H7 (cell line): ENCODE measurements around the gene FOXA3. TPM values are rescaled to one million over a fixed set of nuclear protein-coding genes. Genes with fewer than 3 reads are reported as not detected.

ENCODE experiments used
- total RNA-seq: library from RNA; depleted of rRNA; stranded (reverse); fragments of >200 nt; shearing (Covaris generic); gene quantifications from 2 replicates; pipeline ENCODE4 v1.2.3, GENCODE V29; 2014; rRNA removed

FOXA3 gene
- total RNA-seq, 1 experiment from 2014 or later = 15.1 TPM

Other genes starting within 250 kb of the FOXA3 start
- 42.5 and 48.6 TPM in 2 replicates for gene EML2, start 224.9 kb upstream of the FOXA3 start, total RNA-seq
- gene GIPR, start 196.1 kb upstream of the FOXA3 start, total RNA-seq = 0.81 TPM in 1 of 2 replicates, not detected in the other
- 407 and 467 TPM in 2 replicates for gene SNRPD2, start 172.4 kb upstream of the FOXA3 start, total RNA-seq
- gene QPCTL, start 171.7 kb upstream of the FOXA3 start, total RNA-seq = 26.2 and 30.1 TPM in 2 replicates
- gene FBXO46, start 133.4 kb upstream of the FOXA3 start, total RNA-seq = 26.3 and 30.0 TPM in 2 replicates
- gene MEIOSIN, start 130.9 kb upstream of the FOXA3 start, total RNA-seq = not detected in 2 replicates
- gene SIX5, start 95.1 kb upstream of the FOXA3 start, total RNA-seq = 18.7 and 22.0 TPM in 2 replicates
- 6.4 and 18.8 TPM in 2 replicates for gene DMPK, start 81.8 kb upstream of the FOXA3 start, total RNA-seq
- gene DMWD, start 71.5 kb upstream of the FOXA3 start, total RNA-seq = 35.9 and 47.1 TPM in 2 replicates
- 0.38 and 0.44 TPM in 2 replicates for gene RSPH6A, start 49.0 kb upstream of the FOXA3 start, total RNA-seq
- 66.2 and 70.3 TPM in 2 replicates for gene SYMPK, start 1.2 kb upstream of the FOXA3 start, total RNA-seq
- 45.2 and 45.7 TPM in 2 replicates for gene IRF2BP1, start 21.8 kb downstream of the FOXA3 start, total RNA-seq
- gene MYPOP, start 38.3 kb downstream of the FOXA3 start, total RNA-seq = 2.8 and 2.9 TPM in 2 replicates
- not detected in 2 replicates for gene NANOS2, start 50.5 kb downstream of the FOXA3 start, total RNA-seq
- gene NOVA2, start 109.5 kb downstream of the FOXA3 start, total RNA-seq = 0.11 and 0.35 TPM in 2 replicates
- 12.3 and 16.5 TPM in 2 replicates for gene CCDC61, start 131.1 kb downstream of the FOXA3 start, total RNA-seq
- gene PGLYRP1, start 158.7 kb downstream of the FOXA3 start, total RNA-seq = not detected in 2 replicates
- 0.11 TPM in 1 of 2 replicates, not detected in the other for gene IGFL4, start 176.7 kb downstream of the FOXA3 start, total RNA-seq